Liver (tissue), 9 donors: ENCODE results near the gene SCO2. TPM values are rescaled to one million over a fixed set of nuclear protein-coding genes. Genes with fewer than 3 reads are reported as not detected.
A peak's percentile ranks its signal among the peaks of the same experiment; 100 is the strongest.

Experiments used
- DNase-seq: peaks from one replicate; pipeline ENCODE4 v3.0.0-alpha.2; 2017; ENCODE audit warnings: low spot score
- H3K27ac ChIP-seq, 2 donors: one replicate each; pipeline ENCODE4 v1.7.0; 2013; ENCODE audit warnings: inconsistent platforms in 2 of 2, low read length in 2 of 2, control low read depth in 1 of 2, low read depth in 1 of 2, mild to moderate bottlenecking in 1 of 2
- H3K27me3 ChIP-seq, 4 donors: one replicate each; pipeline versions ENCODE4 v1.6.1 to v1.7.0; 2013; ENCODE audit warnings: low read length in 3 of 4, inconsistent platforms in 1 of 4, mild to moderate bottlenecking in 1 of 4, moderate library complexity in 1 of 4; ENCODE audit not compliant: control insufficient read depth in 4 of 4, insufficient read depth in 4 of 4
- H3K36me3 ChIP-seq, 4 donors: one replicate each; pipeline versions ENCODE4 v1.6.1 to v1.7.0; 2013; ENCODE audit warnings: low read length in 3 of 4, mild to moderate bottlenecking in 3 of 4, low read depth in 1 of 4, moderate library complexity in 1 of 4; ENCODE audit not compliant: control insufficient read depth in 4 of 4, insufficient read depth in 3 of 4
- H3K4me1 ChIP-seq, 4 donors: one replicate each; pipeline versions ENCODE4 v1.6.1 to v1.7.0; 2013; ENCODE audit warnings: low read length in 3 of 4, mild to moderate bottlenecking in 3 of 4, moderate library complexity in 1 of 4; ENCODE audit not compliant: control insufficient read depth in 4 of 4, insufficient read depth in 4 of 4
- H3K4me3 ChIP-seq, 3 donors: one replicate each; pipeline versions ENCODE4 v1.6.1 to v1.7.0; 2013; ENCODE audit warnings: low read length in 3 of 3, control low read depth in 1 of 3, low read depth in 1 of 3, mild to moderate bottlenecking in 1 of 3
- H3K9ac ChIP-seq, 2 donors: one replicate each; pipeline ENCODE4 v1.7.0; 2013; ENCODE audit warnings: low read length in 2 of 2, mild to moderate bottlenecking in 2 of 2, moderate library complexity in 2 of 2, control low read depth in 1 of 2, low read depth in 1 of 2
- H3K9me3 ChIP-seq, 4 donors: one replicate each; pipeline versions ENCODE4 v1.6.1 to v1.7.0; 2013; ENCODE audit warnings: low read length in 3 of 4; ENCODE audit not compliant: control insufficient read depth in 4 of 4
- EGR1 ChIP-seq, 2 donors: IDR thresholded peaks; 2 replicates each; pipeline ENCODE4 v1.6.1; 2016 to 2018; ENCODE audit warnings: antibody characterized with exemption in 2 of 2, low read depth in 2 of 2
- FOXA1 ChIP-seq: IDR thresholded peaks from 2 replicates; pipeline ENCODE4 v1.6.1; 2016; ENCODE audit warnings: antibody characterized with exemption
- FOXA2 ChIP-seq: IDR thresholded peaks from 2 replicates; pipeline ENCODE4 v1.6.1; 2016; ENCODE audit warnings: antibody characterized with exemption
- GABPA ChIP-seq, 2 donors: IDR thresholded peaks in 1 of 2; conservative IDR thresholded peaks in 1 of 2; 2 replicates each; pipeline ENCODE4 v1.6.1; 2016; ENCODE audit warnings: antibody characterized with exemption in 2 of 2, mild to moderate bottlenecking in 1 of 2, moderate library complexity in 1 of 2
- HNF4A ChIP-seq, 2 donors: conservative IDR thresholded peaks; 2 replicates each; pipeline ENCODE4 v1.6.1; 2016; ENCODE audit warnings: antibody characterized with exemption in 2 of 2, mild to moderate bottlenecking in 2 of 2
- HNF4G ChIP-seq: IDR thresholded peaks from 2 replicates; pipeline ENCODE4 v1.6.1; 2016; ENCODE audit warnings: antibody characterized with exemption
- JUND ChIP-seq, 2 donors: IDR thresholded peaks; 2 replicates each; pipeline ENCODE4 v1.6.1; 2016; ENCODE audit warnings: antibody characterized with exemption in 2 of 2
- NR2F2 ChIP-seq: IDR thresholded peaks from 2 replicates; pipeline ENCODE4 v1.6.1; 2016; ENCODE audit warnings: antibody characterized with exemption
- RAD21 ChIP-seq, 2 donors: IDR thresholded peaks; 2 replicates each; pipeline ENCODE4 v1.6.1; 2016; ENCODE audit warnings: antibody characterized with exemption in 2 of 2, mild to moderate bottlenecking in 2 of 2
- RXRA ChIP-seq, 2 donors: IDR thresholded peaks; 2 replicates each; pipeline ENCODE4 v1.6.1; 2017 to 2018; ENCODE audit warnings: antibody characterized with exemption in 2 of 2, mild to moderate bottlenecking in 1 of 2
- SP1 ChIP-seq: IDR thresholded peaks from 2 replicates; pipeline ENCODE4 v1.6.1; 2018; ENCODE audit warnings: antibody characterized with exemption, mild to moderate bottlenecking
- TAF1 ChIP-seq: conservative IDR thresholded peaks from 2 replicates; pipeline ENCODE4 v1.6.1; 2016; ENCODE audit warnings: antibody characterized with exemption, mild to moderate bottlenecking
- YY1 ChIP-seq: IDR thresholded peaks from 2 replicates; pipeline ENCODE4 v1.6.1; 2016; ENCODE audit warnings: antibody characterized with exemption, mild to moderate bottlenecking
- WGBS: extraction: QIAGEN DNeasy Blood & Tissue Kit; methylation state at CpG from one replicate; pipeline ENCODE4 v1.1.7; 2013; 5-methylcytosine and 5-hydroxymethylcytosine counted together
- polyA plus RNA-seq, 2 donors: library from polyadenylated mRNA; stranded (reverse) in 1 of 2; unstranded in 1 of 2; fragments of 200-250 nt in 1 of 2; fragments of >200 nt in 1 of 2; fragmentation: Nextera tagmentation in 1 of 2; extraction: Ambion mirVana in 1 of 2; gene quantifications; one replicate each; pipeline versions ENCODE4 v1.2.1 to v1.2.3, GENCODE V29; 2013 to 2015
- total RNA-seq, 2 donors: library from RNA; depleted of rRNA; stranded (reverse); fragments of >200 nt; gene quantifications; one replicate each; pipeline ENCODE4 v1.2.3, GENCODE V29; 2014
- TF ChIP-seq, protein P1 (sequence below): IDR thresholded peaks from 2 replicates; pipeline ENCODE4 v1.6.1; 2016; ENCODE audit warnings: antibody characterized with exemption
- TF ChIP-seq, protein P2 (sequence below): IDR thresholded peaks from 2 replicates; pipeline ENCODE4 v1.6.1; 2016; ENCODE audit warnings: antibody characterized with exemption
- TF ChIP-seq, protein P3 (sequence below): IDR thresholded peaks from 2 replicates; pipeline ENCODE4 v1.6.1; 2016; ENCODE audit warnings: antibody characterized with exemption
- TF ChIP-seq, protein P4 (sequence below): fragments of 150-350 bp; IDR thresholded peaks from 2 replicates; pipeline ENCODE4 v1.5.1; 2017; ENCODE audit warnings: improper control_type of control experiment, low read depth, low read length; ENCODE audit not compliant: missing input control
- TF ChIP-seq, protein P5 (sequence below): IDR thresholded peaks from 2 replicates; pipeline ENCODE4 v1.6.1; 2016; ENCODE audit warnings: antibody characterized with exemption, mild to moderate bottlenecking
- donor health status: healthy.
- donor health status: healthy.
- donor health status: healthy.
- donor health status: healthy.
- donor health status: healthy.

The SCO2 gene
- total and polyA plus RNA-seq, 4 donors = 1.4 to 2.9 (median 1.8) TPM

DNA sequence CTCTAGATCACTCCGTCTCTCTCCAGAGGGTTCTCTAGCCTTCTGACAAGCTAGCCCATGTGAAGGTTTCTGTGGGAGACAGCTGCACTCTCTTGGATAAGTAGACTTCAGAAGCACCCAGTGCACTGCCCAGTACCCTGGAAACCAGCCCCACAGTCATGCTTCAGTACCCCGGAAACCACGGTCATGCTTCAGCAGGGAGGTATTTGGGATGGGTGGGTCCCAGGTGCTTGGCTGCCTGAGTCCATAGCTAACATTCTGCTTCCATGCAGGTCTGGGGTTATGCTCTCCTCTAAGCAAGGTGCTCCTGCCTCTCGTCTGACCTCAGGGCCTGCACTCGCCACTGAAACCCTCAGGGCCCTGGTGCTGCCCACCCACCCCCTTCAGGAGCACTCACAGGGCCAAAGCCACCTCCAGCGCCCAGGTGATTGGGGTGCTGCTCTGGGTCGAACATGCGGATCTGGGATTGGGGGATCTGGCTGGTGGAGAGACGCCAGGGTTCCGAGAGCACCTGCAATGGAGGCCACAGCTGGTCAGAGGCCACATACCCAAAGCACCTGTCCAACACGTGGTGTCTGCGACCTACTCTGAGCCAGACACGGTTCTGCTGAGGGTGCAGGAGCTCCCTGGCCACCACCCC is 44.6 kb upstream of the SCO2 start:
- TF ChIP-seq FOXA1 (no peak), EGR1 (IDR thresholded peaks at IDR 0.05; ENCODE audit: low read depth in 2 of 2) (no peak), YY1 (no peak), TAF1 (no peak), FOXA2 (no peak), GABPA (IDR thresholded peaks at IDR 0.05 in 1 of 2, conservative IDR thresholded peaks at IDR 0.05 in 1 of 2) (no peak), SP1 (no peak), JUND (IDR thresholded peaks at IDR 0.05) (no peak), HNF4G (no peak)
- TF ChIP-seq, protein P1, sequence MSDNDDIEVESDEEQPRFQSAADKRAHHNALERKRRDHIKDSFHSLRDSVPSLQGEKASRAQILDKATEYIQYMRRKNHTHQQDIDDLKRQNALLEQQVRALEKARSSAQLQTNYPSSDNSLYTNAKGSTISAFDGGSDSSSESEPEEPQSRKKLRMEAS = no peak
- H3K4me3 ChIP-seq = no peak overlapping the region
- peak overlapping the region; percentile 96 to 97 for H3K27ac ChIP-seq
- peaks cover 10 to 35% (median 22%) of the 10 kb centered on the region in 4 donors for H3K4me1 ChIP-seq
- 91% methylated on average over 13 of the region's 13 CpGs for WGBS
- H3K9ac ChIP-seq = peak overlapping the region in 1 of 2 donors; percentile 36
- H3K27me3 ChIP-seq = no peaks in the 10 kb centered on the region
- peaks cover 0 to 17% (median 0%) of the 10 kb centered on the region in 4 donors for H3K36me3 ChIP-seq
- H3K9me3 ChIP-seq = no peaks in the 10 kb centered on the region
- DNase-seq = no peak

DNA sequence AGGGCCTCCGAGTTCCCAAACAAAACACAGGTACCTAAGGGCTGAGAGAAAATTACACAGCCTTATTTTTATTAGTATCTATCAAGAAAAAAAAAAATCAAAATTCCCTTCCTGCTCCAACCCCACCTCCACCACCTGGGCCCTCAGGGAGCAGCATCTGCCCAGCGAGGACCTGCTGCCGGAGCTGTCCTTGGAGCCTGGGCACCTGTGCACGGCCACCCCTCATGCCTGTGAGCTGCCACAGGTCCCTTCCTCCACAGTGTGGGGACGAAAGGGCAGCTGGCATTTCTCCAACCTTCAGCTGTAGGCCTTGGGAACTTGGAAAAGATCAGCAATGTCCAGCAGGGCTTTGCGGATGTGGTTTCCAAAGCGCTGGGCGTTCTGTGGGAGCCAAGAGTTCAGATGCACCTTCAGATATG is 43.7 kb upstream of the SCO2 start:
- Histone ChIP-seq H3K9me3 (no peaks in the 10 kb centered on the region), H3K36me3 (peaks cover 0 to 17% (median 0%) of the 10 kb centered on the region in 4 donors), H3K4me3 (no peak overlapping the region), H3K27ac (peak overlapping the region; percentile 96 to 97), H3K27me3 (no peaks in the 10 kb centered on the region), H3K9ac (peak overlapping the region; percentile 1 to 65), H3K4me1 (peaks cover 12 to 43% (median 25%) of the 10 kb centered on the region in 4 donors)
- 34% methylated on average over 8 of the region's 8 CpGs for WGBS
- DNase-seq = peak; percentile 68
- TF ChIP-seq JUND (IDR thresholded peaks at IDR 0.05) = peak in 1 of 2 donors; percentile 51
- peak; percentile 52 for TF ChIP-seq HNF4G
- TF ChIP-seq, protein P2, sequence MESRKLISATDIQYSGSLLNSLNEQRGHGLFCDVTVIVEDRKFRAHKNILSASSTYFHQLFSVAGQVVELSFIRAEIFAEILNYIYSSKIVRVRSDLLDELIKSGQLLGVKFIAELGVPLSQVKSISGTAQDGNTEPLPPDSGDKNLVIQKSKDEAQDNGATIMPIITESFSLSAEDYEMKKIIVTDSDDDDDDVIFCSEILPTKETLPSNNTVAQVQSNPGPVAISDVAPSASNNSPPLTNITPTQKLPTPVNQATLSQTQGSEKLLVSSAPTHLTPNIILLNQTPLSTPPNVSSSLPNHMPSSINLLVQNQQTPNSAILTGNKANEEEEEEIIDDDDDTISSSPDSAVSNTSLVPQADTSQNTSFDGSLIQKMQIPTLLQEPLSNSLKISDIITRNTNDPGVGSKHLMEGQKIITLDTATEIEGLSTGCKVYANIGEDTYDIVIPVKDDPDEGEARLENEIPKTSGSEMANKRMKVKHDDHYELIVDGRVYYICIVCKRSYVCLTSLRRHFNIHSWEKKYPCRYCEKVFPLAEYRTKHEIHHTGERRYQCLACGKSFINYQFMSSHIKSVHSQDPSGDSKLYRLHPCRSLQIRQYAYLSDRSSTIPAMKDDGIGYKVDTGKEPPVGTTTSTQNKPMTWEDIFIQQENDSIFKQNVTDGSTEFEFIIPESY = no peak
- TF ChIP-seq, protein P3, sequence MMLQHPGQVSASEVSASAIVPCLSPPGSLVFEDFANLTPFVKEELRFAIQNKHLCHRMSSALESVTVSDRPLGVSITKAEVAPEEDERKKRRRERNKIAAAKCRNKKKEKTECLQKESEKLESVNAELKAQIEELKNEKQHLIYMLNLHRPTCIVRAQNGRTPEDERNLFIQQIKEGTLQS = no peak
- peak; percentile 90 to 92 for TF ChIP-seq HNF4A (conservative IDR thresholded peaks at IDR 0.05)
- no peak for TF ChIP-seq FOXA1
- TF ChIP-seq EGR1 (IDR thresholded peaks at IDR 0.05; ENCODE audit: low read depth in 2 of 2) = no peak
- peak in 1 of 2 donors; percentile 70 for TF ChIP-seq GABPA (IDR thresholded peaks at IDR 0.05 in 1 of 2, conservative IDR thresholded peaks at IDR 0.05 in 1 of 2)
- TF ChIP-seq, protein P4, sequence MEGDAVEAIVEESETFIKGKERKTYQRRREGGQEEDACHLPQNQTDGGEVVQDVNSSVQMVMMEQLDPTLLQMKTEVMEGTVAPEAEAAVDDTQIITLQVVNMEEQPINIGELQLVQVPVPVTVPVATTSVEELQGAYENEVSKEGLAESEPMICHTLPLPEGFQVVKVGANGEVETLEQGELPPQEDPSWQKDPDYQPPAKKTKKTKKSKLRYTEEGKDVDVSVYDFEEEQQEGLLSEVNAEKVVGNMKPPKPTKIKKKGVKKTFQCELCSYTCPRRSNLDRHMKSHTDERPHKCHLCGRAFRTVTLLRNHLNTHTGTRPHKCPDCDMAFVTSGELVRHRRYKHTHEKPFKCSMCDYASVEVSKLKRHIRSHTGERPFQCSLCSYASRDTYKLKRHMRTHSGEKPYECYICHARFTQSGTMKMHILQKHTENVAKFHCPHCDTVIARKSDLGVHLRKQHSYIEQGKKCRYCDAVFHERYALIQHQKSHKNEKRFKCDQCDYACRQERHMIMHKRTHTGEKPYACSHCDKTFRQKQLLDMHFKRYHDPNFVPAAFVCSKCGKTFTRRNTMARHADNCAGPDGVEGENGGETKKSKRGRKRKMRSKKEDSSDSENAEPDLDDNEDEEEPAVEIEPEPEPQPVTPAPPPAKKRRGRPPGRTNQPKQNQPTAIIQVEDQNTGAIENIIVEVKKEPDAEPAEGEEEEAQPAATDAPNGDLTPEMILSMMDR = no peak
- TF ChIP-seq, protein P5, sequence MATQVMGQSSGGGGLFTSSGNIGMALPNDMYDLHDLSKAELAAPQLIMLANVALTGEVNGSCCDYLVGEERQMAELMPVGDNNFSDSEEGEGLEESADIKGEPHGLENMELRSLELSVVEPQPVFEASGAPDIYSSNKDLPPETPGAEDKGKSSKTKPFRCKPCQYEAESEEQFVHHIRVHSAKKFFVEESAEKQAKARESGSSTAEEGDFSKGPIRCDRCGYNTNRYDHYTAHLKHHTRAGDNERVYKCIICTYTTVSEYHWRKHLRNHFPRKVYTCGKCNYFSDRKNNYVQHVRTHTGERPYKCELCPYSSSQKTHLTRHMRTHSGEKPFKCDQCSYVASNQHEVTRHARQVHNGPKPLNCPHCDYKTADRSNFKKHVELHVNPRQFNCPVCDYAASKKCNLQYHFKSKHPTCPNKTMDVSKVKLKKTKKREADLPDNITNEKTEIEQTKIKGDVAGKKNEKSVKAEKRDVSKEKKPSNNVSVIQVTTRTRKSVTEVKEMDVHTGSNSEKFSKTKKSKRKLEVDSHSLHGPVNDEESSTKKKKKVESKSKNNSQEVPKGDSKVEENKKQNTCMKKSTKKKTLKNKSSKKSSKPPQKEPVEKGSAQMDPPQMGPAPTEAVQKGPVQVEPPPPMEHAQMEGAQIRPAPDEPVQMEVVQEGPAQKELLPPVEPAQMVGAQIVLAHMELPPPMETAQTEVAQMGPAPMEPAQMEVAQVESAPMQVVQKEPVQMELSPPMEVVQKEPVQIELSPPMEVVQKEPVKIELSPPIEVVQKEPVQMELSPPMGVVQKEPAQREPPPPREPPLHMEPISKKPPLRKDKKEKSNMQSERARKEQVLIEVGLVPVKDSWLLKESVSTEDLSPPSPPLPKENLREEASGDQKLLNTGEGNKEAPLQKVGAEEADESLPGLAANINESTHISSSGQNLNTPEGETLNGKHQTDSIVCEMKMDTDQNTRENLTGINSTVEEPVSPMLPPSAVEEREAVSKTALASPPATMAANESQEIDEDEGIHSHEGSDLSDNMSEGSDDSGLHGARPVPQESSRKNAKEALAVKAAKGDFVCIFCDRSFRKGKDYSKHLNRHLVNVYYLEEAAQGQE = no peak
- peak; percentile 75 to 88 for TF ChIP-seq RXRA (IDR thresholded peaks at IDR 0.05)
- peak; percentile 51 for TF ChIP-seq YY1
- no peak for TF ChIP-seq TAF1
- TF ChIP-seq RAD21 (IDR thresholded peaks at IDR 0.05) = peak in 1 of 2 donors; percentile 63
- TF ChIP-seq, protein P1 = no peak
- peak; percentile 84 for TF ChIP-seq SP1
- no peak for TF ChIP-seq FOXA2
- no peak for TF ChIP-seq NR2F2
